ENCODE measurements around the gene NR1D2. TPM values are rescaled to one million over a fixed set of nuclear protein-coding genes. Genes with fewer than 3 reads are reported as not detected.

Gene NR1D2
- total RNA-seq, 1 experiment from 2014 or later, result 35.2 TPM

DNA sequence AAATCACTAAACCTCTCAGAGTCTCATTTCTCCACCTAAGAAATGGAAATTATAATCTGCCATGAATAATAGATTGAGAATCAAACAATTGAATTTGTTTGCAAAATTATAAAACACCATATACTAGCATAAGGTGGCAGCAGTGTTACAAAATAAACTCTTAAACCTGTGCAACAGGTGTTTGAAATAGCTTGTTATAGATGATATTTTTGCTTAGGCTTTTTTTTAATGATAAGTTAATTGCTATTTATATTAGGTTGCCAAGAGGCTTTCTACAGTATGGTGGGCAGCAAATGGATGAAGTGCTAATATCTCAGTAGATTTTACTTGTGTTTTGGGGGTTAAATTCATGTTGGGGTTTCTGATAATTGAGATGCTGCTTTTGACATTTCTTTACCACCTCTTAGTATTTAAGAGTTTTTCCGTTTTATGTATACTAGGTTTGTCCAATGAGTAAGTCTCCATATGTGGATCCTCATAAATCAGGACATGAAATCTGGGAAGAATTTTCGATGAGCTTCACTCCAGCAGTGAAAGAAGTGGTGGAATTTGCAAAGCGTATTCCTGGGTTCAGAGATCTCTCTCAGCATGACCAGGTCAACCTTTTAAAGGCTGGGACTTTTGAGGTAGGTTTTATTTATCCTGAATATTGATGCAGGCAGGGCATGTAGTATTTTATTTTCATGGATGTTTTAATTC is 19.6 kb downstream of the NR1D2 start:
- no peak for DNase-seq (ENCODE audit: low spot score)

DNA sequence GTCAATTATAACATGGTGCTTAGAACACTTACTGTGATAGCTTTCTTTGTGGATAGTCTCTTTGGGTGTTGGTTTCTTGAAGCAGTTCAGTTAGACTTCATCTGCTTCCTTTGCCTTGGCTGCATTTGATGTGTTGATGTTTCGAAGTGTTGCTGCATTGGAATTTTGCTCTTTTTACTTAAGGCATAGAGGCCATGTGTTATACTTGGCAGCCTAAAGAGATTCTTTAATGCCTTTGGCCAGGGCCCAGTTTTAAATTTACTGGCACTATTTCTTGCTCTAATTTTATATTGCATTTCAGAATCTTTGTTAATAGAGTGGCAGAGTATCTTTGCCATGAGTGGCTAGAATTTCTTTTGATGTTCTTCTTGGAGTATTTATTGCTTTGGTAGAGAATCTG is 21.2 kb downstream of the NR1D2 start:
- DNase-seq (ENCODE audit: low spot score), result no peak

DNA sequence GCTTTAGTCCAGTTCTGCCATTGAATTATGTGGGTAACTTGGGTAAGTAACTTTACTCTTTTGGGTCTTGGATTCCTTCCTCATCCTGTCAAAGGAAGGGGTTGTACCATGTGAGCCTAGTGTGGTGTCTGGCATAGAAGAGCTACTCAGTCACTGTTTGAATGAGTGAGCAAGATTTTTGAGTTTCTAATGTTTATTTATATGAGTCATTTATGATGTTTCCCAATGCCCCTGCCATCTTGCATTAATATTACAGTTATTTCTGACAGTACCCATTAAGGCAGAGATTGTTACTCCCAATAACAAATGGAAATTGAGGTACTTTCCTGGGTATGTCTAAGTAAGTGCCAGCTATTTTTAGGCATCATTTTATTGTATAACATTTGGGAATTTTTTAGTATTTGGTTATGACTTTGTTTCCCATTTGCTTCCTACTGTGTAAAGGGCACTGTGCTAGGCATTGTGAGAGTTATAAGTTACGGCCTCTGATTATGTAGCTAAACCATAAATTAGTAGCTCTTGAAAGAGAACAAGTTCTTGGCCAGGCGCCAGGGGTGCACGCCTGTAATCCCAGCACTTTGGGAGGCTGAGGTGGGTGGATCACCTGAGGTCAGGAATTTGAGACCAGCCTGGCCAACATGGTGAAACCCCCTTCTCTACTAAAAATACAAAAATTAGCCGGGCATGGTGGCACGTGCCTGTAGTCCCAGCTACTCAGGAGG is 23.5 kb downstream of the NR1D2 start:
- no peak for DNase-seq (ENCODE audit: low spot score)

DNA sequence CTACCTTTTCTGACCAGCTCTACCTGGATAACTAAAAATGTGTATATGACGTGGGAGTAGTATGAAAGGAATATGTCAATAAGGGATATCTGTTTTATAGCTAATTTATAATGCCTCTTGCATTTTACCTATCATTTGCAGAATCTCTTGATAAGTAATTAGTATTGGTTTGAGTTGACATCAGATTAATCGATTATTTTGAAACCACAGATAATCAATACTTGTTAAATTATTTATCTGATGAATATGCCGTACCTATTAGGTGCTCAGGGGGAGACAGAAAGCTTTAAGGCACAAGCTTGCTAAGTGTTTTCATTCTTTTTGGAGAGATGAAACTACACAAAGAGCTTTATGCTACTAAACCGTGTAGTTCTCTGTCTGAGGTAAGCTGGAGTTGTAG is 24.3 kb downstream of the NR1D2 start:
- DNase-seq (ENCODE audit: low spot score), result no peak

DNA sequence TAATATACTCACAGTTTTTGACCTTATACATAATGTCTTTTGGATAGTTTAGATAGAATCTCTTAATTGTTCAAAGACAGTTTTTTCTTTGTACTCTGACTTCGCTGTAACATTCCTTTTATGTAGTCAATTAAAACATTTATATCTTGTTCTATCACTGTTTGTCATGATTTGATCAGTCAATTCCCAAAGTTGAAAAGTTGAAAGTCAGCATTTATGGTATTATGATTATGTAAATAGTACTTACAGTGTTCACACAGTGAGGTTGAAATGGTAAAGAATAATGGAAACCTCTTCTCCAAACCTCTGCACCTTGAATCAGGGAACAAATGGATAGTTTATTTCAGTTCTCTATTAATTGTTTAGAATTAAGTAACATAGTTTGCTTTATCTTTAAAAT is 26.6 kb downstream of the NR1D2 start:
- DNase-seq (ENCODE audit: low spot score), result no peak

DNA sequence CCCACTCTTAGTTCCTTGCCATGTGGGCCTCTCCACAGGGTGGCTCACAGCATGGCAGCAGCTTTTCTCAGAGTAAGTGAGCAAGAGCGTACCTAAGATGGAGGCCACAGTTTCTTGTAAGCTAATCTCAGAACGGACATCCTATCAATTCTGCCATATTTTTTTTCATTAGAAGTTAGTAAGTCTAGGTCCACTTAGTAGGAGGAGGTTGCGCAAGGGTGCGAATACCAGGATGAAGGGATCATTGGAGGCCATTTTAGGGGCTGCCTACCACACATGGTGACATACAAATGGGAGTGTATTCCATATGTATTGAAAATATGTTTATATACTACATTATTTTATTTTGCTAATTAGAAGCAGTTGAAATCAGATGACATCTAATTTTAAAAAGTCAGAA is 31.5 kb downstream of the NR1D2 start:
- DNase-seq (ENCODE audit: low spot score), result no peak

DNA sequence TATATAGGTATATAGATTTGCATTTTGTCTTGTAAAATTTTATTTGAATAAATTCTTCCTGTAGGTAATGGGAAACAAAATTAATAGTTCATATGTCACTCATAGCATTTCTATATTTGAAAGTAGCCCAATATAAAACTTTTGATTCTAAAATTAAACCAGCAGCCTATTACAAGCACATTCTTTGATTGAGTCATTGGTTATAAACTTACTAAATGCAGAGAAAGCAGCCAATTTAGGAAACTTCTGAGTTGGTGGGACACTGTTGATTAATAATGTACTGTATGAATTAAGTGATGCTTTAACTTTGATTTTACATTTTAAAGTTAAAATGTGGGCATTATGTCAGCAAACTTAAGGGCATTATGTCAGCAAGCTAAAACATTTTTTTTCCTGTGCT is 34.5 kb downstream of the NR1D2 start:
- DNase-seq (ENCODE audit: low spot score), result no peak

DNA sequence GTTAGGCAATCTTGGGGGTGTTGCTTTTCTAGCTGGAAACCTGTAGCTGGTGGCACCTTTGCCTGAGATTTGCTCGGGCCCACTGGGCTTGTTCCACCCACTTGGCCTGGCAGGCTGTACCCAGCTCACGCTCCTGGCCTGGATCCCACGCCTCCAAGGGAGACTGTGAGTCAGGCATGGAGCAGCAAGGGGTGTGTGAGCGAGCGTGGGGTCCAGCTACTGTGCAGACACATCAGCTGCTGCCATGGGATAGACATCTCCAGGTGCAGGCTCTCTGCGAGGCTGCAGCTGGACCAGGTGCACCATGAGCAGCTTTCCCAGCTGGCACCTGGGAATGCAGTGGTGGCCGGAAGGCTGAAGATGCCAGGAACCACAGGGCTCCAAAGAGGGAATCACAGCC is 36.0 kb downstream of the NR1D2 start:
- no peak for DNase-seq (ENCODE audit: low spot score)

DNA sequence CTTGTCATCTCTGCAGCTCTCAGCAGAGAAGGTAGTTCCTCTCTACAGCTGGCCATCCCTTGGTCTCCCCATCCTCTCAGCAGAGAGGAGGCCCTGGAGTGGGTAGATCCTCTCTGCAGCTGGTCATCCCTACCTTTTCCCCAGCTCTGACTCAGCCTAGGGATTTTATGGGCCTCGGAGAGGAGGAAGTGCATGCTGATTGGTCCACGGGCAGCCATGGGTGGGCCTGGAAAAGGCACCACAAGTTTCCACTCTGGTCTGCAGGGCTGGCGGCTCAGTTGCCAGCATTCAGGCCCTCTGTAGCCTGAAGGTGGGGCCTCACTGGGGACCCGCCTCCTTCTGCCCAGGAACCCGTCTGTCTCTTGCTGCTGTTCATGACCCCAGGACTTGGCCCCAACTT is 36.9 kb downstream of the NR1D2 start:
- DNase-seq (ENCODE audit: low spot score), result no peak

DNA sequence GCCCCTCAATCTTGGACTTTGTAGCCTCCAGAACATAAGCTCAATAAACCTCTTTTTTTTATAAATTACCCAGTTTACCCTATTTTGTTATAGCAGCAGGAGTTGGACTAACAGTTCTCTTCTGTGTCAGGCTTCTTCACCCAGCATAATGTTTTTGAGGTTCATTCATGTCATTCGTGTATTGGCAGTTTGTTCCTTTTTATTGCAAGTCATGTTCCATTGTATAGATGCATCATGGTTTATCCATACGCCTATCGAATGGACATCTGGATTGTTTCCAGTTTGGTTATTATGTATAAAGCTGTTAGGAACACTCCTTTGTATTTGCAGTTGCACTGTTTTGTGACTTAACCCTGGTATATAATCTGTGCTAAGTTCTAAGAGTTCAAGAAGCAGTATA is 39.8 kb downstream of the NR1D2 start:
- DNase-seq (ENCODE audit: low spot score), result no peak

DNA sequence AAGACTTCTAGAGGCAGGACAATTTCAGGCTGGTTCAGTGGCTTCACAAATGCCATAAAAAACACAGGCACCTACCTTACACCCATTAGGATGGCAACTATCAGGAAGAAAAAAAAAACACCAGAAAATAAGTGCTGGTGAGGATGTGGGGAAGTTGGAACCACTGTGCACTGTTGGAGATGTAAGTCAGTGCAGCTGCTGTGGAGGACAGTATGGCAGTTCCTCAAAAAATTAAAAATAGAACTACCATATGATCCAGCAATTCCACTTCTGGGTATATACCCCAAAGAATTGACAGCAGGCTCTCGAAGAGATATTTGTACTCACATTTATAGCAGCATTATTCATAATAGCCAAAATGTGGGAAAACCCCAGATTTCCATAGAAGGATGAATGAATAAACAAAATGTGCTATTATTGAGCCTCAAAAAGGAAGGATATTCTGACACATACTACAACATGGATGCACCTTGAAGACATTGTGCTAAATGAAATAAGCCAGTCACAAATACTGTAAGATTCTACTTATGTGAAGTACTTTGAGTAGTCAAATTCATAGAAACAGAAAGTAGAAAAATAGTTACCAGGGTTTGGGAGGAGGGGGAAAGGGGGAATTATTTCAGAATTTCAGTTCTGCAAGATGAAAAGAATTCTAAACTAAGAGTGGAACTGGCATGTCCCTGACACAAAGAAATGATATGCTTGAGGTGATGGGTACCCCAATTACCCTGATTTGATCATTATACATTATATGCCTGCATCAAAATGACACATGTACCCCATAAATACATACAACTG is 40.9 kb downstream of the NR1D2 start:
- no peak for DNase-seq (ENCODE audit: low spot score)

DNA sequence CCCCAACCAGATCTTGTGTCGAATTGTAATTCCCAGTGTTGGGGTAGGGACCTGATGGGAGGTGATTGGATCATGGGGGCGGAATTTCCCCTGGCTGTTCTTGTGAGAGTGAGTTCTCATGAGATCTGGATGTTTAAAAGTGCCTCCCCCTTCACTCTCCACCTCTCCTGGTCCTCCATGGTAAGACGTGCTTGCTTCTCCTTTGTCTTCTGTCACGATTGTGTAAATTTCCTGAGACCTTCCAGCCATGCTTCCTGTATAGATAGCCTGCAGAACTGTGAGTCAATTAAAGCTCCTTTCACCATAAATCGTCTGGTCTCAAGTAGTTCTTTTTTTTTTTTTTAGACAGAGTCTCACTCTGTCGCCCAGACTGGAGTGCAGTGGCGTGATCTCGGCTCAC is 42.3 kb downstream of the NR1D2 start:
- no peak for DNase-seq (ENCODE audit: low spot score)

DNA sequence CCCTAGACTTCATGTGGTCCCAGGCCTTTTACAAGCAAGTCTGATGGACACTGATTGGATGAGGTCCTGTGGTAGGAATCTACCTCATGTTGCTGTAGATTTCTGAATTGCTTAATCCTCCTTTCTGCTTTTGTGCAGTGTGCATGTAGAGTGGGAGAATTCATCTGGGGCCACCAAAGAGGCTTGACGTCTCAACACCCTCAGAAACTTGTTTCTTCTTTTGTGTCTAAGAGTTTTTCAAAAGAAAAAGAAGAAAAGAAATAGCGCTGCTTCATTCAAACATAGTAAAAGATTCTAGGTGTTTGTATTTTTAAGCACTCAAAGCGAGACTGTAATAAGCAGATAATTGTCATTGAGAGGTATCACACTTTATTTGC is 46.2 kb downstream of the NR1D2 start:
- no peak for DNase-seq (ENCODE audit: low spot score)

DNA sequence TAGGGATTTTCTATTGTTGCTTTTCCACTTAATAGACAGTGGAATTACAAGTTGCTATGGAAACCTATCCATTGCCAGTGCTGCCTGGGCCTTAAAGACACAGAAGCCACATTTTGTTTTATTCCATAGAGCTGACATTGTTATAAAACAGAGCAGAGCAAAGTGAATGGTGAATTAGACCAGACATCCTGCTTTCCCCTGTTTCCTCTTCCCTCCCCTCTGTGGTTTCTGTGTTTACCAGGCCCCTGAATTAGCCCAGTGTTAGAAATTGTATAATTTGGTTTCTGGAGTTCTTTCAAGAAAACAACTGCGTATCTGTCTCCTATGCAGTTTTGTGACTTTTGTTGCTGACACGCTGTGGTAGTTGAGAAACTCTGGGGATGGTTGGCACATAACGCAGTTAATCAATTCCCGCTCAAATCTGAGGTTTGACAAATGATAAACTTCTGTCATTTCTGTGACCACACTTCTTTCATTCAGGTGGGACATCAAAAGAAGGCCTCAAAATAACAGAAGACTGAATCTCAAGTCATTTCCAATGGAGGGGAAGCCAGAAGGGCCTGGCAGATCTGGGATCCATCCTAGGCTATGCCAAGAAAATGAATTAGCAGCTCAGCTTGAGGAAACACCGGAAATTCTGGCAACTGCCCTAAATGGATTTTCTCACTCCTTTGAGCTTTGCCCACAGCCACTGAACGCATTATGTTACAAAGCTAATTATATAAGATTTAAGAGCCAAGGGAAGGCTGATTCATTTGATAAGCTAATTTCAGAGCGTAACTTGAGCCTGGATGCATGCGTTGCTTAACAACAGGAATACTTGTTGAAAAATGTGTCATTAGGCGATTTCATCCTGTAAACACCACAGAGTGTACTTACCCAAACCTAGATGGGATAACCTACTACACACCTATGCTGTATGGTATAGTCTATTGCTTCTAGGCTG is 46.9 kb downstream of the NR1D2 start:
- DNase-seq (ENCODE audit: low spot score), result peak; percentile 70

DNA sequence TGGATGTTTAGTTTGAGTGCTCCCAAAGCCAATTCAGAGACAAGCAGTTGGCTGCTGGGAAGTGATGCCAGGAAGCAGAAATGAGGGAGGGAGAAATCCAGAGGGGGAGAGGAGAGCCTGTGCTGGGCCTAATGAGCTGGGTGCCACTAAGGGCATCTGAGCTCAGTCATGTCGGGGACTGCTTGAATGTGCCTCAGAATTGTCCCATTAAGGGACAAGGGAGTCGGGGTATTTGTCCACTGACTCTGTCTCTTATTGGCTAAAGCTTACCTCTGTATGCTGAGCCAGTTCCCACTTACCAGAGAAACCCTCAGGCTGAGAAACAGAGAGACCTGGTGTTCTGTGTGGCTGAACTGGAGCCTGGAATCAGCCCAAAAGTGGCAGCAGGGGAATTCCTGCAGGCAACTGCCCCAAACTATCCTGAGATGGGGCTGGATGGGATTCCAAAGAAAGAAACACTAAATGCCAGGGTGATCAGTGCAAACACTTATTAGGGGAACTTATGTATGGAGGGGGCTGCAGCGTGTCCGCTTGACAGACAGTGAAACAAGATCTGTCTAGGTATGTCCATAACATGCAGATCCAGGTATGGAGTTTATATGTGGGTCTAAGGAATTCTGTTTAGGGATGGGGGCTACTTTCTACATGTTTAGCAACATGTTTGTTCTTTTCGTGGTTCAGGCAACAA is 48.6 kb downstream of the NR1D2 start:
- DNase-seq (ENCODE audit: low spot score), result no peak

DNA sequence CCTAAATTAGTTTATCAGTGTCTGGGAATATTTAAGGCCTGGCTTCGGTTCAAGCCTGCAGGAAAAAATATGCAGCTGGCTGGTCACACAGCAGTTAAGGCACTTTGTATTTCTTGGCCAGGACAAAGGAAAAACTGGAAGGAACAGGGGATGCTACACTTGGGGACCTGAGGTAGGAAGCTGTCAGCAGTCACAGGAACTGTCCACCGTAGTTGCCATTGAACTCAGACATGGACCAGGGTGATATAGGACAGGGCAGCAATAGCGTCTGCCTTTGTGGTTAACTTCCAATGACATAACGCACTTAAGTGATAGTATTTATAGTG is 49.1 kb downstream of the NR1D2 start:
- DNase-seq (ENCODE audit: low spot score), result no peak

DNA sequence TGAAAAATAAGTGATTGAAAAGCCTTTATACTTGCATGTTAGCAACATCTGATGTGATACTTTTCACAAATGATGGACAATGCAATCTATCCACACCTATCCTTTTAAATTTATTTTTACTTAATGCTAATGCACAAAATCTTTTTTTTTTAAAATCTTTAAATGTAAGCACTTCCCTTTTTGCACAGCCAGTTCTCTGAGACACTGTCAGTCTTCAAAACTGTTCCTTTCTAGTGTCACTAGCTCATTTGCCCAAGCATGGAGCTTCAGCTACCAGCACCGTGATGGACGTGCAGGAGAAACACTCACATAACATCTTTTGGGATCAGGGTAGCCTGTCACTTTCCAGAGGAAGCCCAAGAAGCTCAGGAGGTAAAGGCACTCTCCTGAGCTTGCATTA is 50.1 kb downstream of the NR1D2 start:
- DNase-seq (ENCODE audit: low spot score), result no peak

DNA sequence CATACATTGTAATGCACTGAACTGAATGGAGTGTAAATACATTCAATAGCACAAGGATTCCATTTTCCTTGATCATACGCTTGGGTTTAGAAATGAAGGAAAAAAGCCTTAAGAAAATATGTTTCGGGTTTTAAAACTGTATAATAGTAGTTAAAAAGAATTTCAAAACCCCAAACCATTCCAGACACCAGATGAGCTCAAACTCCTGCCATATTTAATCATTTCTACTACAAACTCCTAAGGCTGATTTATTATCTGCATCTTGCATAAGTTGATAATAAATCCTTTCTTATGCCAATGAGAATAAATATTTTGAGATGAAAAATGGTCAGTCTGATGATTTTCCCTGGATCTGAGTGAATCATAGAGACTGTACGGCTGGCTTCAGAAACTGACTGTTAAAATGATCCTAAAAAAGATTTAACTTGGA is 51.0 kb downstream of the NR1D2 start:
- DNase-seq (ENCODE audit: low spot score), result no peak

DNA sequence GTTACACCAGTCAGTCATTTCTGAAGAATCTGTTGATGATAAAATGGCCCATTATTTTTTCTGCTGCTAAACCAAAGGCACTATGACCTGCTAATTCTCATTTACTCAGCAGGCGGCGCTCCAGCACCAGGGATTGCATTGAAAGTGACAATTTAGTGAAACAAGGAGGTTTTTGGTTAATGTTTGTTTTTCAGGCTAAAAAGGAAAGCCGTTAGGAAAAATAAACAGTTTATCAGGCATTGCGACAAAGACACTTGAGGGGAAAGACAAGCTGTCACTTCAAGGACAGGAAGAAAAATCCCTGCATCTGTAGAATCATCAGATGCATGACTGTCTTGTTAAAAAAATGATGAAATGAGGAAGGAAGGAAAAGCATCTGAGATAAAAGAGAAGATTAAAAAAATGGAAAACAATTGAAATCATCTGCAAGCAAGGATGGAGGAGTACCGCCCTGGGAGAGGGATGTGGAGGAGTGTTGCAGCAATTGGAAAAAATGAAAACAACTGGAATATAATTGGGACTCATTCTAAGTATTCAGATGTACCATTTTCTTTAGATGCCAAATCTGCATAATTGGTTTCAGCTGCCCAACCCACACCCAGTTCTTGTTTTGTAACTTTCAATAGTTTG is 54.0 kb downstream of the NR1D2 start:
- peak; percentile 57 for DNase-seq (ENCODE audit: low spot score)

DNA sequence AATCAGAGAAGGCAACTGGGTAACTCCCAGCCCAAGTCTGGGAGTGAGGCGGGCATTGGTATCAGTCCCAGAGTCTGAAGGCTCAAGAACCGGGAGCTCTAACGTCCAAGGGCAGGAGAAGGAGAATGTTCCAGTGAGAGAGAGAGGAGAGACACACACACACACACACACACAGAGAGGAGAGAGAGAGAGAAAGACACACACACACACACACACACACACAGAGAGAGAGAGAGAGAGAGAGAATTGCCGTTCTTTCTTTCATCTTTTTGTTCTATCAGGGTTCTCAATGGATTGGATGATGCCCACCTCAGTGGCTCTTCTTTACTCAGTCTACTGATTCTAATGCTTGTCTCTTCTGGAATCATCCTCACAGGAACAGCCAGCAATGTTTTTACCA is 57.0 kb downstream of the NR1D2 start:
- no peak for DNase-seq (ENCODE audit: low spot score)

DNA sequence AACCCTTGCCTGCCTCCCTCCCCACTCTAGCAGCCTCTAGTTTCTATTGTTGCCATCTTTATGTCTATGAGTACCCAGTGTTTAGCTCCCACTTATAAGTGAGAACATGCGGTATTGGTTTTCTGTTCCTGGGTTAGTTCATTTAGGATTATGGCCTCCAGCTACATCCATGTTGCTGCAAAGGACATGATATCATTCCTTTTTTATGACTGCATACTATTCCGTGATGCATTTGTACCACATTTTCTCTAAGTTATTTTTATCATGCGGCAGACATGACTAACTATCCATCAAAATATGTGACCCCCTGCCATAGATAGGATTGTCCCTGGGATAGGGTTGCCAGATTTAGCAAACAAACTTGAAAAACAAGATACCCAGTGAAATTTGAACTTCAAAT is 58.4 kb downstream of the NR1D2 start:
- no peak for DNase-seq (ENCODE audit: low spot score)
